ENCODE results near the gene ATF2. TPM values are rescaled to one million over a fixed set of nuclear protein-coding genes. Genes with fewer than 3 reads are reported as not detected.

ATF2 gene
- total RNA-seq, 6 donors from 2014 or later, result 16.6 to 63.4 (median 35.6) TPM

DNA sequence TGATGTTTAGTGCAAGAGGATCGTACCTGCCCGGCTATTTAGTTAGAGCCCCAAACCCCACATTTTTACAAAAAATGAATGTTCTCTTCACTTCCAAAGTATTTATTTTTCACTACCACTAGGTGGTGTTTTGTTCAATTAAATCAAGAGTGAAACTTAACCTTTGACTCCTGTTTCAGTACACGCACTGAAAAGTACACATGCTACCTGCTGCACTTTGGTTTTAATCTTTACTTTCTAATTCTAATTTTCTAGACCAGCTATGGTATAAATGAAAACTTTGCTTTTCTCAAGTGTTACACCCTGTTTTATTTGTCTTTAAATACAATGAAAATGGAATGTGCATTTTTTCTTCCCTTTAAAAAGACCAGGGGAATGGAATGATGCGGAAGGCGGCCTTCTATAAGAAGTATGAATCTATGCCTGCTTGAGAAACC is 131.4 kb downstream of the ATF2 start:
- no peaks in the 10 kb centered on the region for H3K36me3 ChIP-seq
- H3K4me1 ChIP-seq, result no peaks in the 10 kb centered on the region
- H3K27me3 ChIP-seq, result no peaks in the 10 kb centered on the region
- 61 to 68% methylated on average over 5 of the region's 5 CpGs for WGBS, 2 donors
- ATAC-seq (ENCODE audit: low FRiP score in 2 of 2) (peak in 1 of 2 donors; percentile 44), DNase-seq (no peak)
- H3K4me3 ChIP-seq, result no peak overlapping the region
- H3K27ac ChIP-seq, result no peak overlapping the region
- H3K9me3 ChIP-seq, result no peaks in the 10 kb centered on the region
- TF ChIP-seq, protein P1, sequence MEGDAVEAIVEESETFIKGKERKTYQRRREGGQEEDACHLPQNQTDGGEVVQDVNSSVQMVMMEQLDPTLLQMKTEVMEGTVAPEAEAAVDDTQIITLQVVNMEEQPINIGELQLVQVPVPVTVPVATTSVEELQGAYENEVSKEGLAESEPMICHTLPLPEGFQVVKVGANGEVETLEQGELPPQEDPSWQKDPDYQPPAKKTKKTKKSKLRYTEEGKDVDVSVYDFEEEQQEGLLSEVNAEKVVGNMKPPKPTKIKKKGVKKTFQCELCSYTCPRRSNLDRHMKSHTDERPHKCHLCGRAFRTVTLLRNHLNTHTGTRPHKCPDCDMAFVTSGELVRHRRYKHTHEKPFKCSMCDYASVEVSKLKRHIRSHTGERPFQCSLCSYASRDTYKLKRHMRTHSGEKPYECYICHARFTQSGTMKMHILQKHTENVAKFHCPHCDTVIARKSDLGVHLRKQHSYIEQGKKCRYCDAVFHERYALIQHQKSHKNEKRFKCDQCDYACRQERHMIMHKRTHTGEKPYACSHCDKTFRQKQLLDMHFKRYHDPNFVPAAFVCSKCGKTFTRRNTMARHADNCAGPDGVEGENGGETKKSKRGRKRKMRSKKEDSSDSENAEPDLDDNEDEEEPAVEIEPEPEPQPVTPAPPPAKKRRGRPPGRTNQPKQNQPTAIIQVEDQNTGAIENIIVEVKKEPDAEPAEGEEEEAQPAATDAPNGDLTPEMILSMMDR (IDR thresholded peaks at IDR 0.05), result peak in 5 of 6 experiments; percentile 20 to 53 (median 50)
- TF ChIP-seq POLR2AphosphoS5 (IDR thresholded peaks at IDR 0.05), result no peak

DNA sequence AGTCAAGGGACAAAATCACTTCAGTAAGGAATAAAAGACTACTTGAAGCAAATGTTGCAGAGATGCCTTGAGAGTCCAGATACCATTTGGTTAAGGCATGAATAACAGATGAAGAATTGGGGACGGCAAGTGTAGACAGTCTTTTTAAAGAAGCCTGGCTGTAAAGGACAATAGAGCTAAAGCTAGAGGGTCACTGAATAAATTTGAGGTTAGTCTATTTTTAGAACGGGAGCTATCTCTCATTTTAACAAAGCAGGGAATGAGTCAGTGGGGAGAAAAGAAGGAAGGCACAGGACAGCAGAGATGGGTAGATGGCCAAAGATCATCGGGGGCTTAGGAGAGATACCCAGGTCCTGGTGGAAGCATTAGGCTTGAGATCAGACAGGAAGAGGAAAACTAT is 132.2 kb downstream of the ATF2 start:
- Histone ChIP-seq H3K27ac (no peak overlapping the region), H3K4me1 (no peaks in the 10 kb centered on the region), H3K4me3 (no peak overlapping the region), H3K9me3 (no peaks in the 10 kb centered on the region), H3K27me3 (no peaks in the 10 kb centered on the region), H3K36me3 (no peaks in the 10 kb centered on the region)
- no peak for TF ChIP-seq EP300 (IDR thresholded peaks at IDR 0.05)
- no peak for TF ChIP-seq POLR2A (IDR thresholded peaks at IDR 0.05)
- TF ChIP-seq, protein P1 (IDR thresholded peaks at IDR 0.05), result no peak
- TF ChIP-seq POLR2AphosphoS5 (IDR thresholded peaks at IDR 0.05), result no peak
- WGBS, 2 donors, result 68 to 86% methylated on average over 3 of the region's 3 CpGs
- ATAC-seq (ENCODE audit: low FRiP score in 2 of 2), result no peak
- DNase-seq, result no peak

DNA sequence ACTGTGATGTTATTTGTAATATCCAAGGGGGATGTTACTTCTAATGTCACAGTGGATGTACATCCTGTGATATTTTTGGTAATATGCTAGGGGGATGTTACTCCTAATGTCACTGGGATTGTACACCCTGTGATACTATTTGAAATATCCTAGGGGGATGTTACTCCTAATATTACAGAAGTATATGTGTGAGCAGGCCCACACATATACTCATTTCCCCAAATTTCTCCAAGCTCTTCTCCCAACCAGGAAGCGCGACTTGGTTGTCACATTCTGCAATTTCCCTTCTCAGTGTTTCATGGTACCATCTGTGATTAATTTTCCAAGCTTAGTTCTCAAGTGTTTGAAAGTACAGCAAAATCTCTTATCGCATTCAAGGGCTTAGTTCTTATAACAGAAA is 133.3 kb downstream of the ATF2 start:
- no peaks in the 10 kb centered on the region for H3K4me1 ChIP-seq
- no peak overlapping the region for H3K4me3 ChIP-seq
- H3K27ac ChIP-seq, result no peak overlapping the region
- no peaks in the 10 kb centered on the region for H3K27me3 ChIP-seq
- no peak for ATAC-seq (ENCODE audit: low FRiP score in 2 of 2)
- WGBS, 2 donors, result 73 to 90% methylated on average over 3 of the region's 3 CpGs
- no peak for DNase-seq
- TF ChIP-seq POLR2AphosphoS5 (IDR thresholded peaks at IDR 0.05) (no peak), EP300 (IDR thresholded peaks at IDR 0.05) (no peak), POLR2A (IDR thresholded peaks at IDR 0.05) (no peak)
- TF ChIP-seq, protein P1 (IDR thresholded peaks at IDR 0.05), result no peak
- no peaks in the 10 kb centered on the region for H3K9me3 ChIP-seq
- no peaks in the 10 kb centered on the region for H3K36me3 ChIP-seq

DNA sequence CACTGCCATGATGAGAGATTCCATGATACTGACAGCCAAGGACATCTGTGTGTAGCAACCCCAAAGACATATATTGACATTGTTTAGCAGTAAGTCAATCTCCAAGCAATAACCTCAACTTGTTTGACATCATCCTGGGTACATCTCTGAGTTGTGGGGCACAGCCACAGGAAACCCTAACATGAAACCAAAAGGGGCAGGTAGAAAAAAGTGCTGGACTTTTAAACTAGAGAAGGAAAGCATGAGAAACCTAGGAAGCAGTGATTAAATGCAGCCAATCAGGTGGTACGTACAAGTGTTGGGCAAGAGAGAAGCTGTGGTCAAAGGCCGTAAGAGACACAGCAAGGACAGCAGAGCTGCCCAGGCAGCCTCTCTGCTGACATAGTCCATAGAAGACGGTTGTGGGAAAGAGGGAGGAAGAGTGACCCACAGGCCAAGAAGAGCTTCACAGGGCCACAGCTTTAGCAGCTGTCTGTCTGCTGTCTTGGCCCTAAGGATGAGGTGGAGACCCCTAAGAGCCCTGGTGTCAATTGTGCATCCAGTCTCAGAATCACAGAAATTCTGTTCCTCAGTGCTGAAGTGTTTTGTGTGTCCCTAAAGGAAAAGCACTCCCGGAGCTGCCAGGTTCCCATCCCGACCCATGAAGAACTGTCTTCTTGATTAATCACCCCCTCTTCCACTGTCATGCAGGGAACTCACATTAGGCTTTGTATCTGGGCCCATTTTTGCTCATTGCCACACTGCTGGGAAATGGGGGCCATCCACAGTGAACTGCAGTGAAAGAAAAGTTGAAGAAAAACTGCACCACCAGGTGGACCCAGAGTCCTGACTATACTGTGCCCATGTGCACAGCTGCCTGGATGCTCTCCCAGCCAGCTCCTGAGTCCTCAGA is 137.4 kb downstream of the ATF2 start:
- H3K27ac ChIP-seq, result no peak overlapping the region
- no peaks in the 10 kb centered on the region for H3K4me1 ChIP-seq
- H3K36me3 ChIP-seq, result no peaks in the 10 kb centered on the region
- ATAC-seq (ENCODE audit: low FRiP score in 2 of 2), result peak; percentile 47 to 54
- TF ChIP-seq POLR2A (IDR thresholded peaks at IDR 0.05), result no peak
- TF ChIP-seq, protein P1 (IDR thresholded peaks at IDR 0.05), result peak in 2 of 6 experiments; percentile 12 to 14
- H3K4me3 ChIP-seq, result no peak overlapping the region
- H3K9me3 ChIP-seq, result no peaks in the 10 kb centered on the region
- H3K27me3 ChIP-seq, result no peaks in the 10 kb centered on the region
- WGBS, 2 donors, result 73 to 74% methylated on average over 5 of the region's 5 CpGs
- no peak for DNase-seq

DNA sequence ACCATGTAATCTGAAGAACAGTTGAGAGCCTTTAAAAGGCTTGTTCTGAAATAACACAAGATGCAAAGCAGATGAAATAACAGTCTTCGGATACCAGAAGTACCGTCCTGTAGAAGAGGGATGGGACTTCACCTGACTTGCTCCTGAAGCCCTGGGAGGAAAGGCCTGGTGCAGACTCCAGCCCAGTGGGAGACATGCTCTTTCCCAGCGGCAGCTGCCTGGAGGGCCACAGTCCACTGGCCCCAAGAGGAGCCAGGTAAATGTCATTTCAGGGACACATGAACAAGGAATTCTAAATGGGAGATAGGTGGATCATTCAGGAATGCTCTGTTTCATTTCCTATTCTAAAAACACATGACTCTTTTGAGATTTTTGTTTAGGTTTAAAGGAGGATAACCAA is 140.2 kb downstream of the ATF2 start:
- DNase-seq, result no peak
- 86 to 91% methylated on average over 3 of the region's 3 CpGs for WGBS, 2 donors
- no peaks in the 10 kb centered on the region for H3K9me3 ChIP-seq
- H3K27ac ChIP-seq, result peak overlapping the region; percentile 45 to 67 (median 54)
- TF ChIP-seq, protein P1 (IDR thresholded peaks at IDR 0.05), result no peak
- TF ChIP-seq POLR2A (IDR thresholded peaks at IDR 0.05) (no peak), EP300 (IDR thresholded peaks at IDR 0.05) (no peak), POLR2AphosphoS5 (IDR thresholded peaks at IDR 0.05) (no peak)
- H3K36me3 ChIP-seq, result no peaks in the 10 kb centered on the region
- H3K27me3 ChIP-seq, result no peaks in the 10 kb centered on the region
- ATAC-seq (ENCODE audit: low FRiP score in 2 of 2), result no peak
- no peak overlapping the region for H3K4me3 ChIP-seq
- no peaks in the 10 kb centered on the region for H3K4me1 ChIP-seq

Data from upper lobe of left lung (tissue), 6 donors.